Activated B cell treated with CpG ODN at 0.5 μM for 24 hours (primary cell): ENCODE measurements around the gene SMIM35. TPM values are rescaled to one million over a fixed set of nuclear protein-coding genes. Genes with fewer than 3 reads are reported as not detected.

Source experiments
- ATAC-seq: fragments of 200-7000 bp; cut with Tn5 transposase; one replicate; pipeline ENCODE4 v1.10.0; 2021; ENCODE audit warnings: low read depth, mild to moderate bottlenecking, moderate library complexity
- CTCF ChIA-PET: fragments of 350-600 bp; sonication (Branson Sonifier 250); formaldehyde crosslinking; loops from one replicate; lab custom pipeline; 2021; ENCODE audit warnings: antibody characterized with exemption; lab: Charles Lee
- POLR2A ChIA-PET: fragments of 350-600 bp; sonication (Branson Sonifier 250); formaldehyde crosslinking; loops from one replicate; lab custom pipeline; 2021; ENCODE audit warnings: antibody characterized with exemption; lab: Charles Lee
- DNase-seq: peaks from one replicate; pipeline ENCODE4 v3.0.0; 2022
- H3K27ac Mint-ChIP-seq: one replicate; pipeline ENCODE4 v1.8.0; 2020; ENCODE audit warnings: mixed read lengths
- H3K27me3 Mint-ChIP-seq: one replicate; pipeline ENCODE4 v1.8.0; 2021; ENCODE audit warnings: mixed read lengths
- H3K36me3 Mint-ChIP-seq: one replicate; pipeline ENCODE4 v1.8.0; 2021; ENCODE audit warnings: low read depth, mixed read lengths
- H3K4me1 Mint-ChIP-seq: one replicate; pipeline ENCODE4 v1.8.0; 2021; ENCODE audit warnings: mixed read lengths
- H3K4me3 Mint-ChIP-seq: one replicate; pipeline ENCODE4 v1.8.0; 2020; ENCODE audit warnings: mild to moderate bottlenecking, mixed read lengths
- H3K9me3 Mint-ChIP-seq: one replicate; pipeline ENCODE4 v1.8.0; 2020; ENCODE audit warnings: mixed read lengths
- CTCF ChIP-seq: fragments of 200-600 bp; IDR thresholded peaks from one replicate; pipeline ENCODE4 v1.8.0; 2022; ENCODE audit warnings: antibody characterized with exemption, mild to moderate bottlenecking
- intact Hi-C: fragments of 100-400 bp; cut with micrococcal nuclease; formaldehyde crosslinking; loops from one replicate; pipeline ENCODE4 v1.15.1; 2024
- total RNA-seq: library from RNA; stranded (reverse); gene quantifications from 2 replicates; pipeline ENCODE4 v1.2.3, GENCODE V29; 2022

Gene SMIM35
- total RNA-seq, 1 donor from 2014 or later, result 1.8 TPM

DNA sequence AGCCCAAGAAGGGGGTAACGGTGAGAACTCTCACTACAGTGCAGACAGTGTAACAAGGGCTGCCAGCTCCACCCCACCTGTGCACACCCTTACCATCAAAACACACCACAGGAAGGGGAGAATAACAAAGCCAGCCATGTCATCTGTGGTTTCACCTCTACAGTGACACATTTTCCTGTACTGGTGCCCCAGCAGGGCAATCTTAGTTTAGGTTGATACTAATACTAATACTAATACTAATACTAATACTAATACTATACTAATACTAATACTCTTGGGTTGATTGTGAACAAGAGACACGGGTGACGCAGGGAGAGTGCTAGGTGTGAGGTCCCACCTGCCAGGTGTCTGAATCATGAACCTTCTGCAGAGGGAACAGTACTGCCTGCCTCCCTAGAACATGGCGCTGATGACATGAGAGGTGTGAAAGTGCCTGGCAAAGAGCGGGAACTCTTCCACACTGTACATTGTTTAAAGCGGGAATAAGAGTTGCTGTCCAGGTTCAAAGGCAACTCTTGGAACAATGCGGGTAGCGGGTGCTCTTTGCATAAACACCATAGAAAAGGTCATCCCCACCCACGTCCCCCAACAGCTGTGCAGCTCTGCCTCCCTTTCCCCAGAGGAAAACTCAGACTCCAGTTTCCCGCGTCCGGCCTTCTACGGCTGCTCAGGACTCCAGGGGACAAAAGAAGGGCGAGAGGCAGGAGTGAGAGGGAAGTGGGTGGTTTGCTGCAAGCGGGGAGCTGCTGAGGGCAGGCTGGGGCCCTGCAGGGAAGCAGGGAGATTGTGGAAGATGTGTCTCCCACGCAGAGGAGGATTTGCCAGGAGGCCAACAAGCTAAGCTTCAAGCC is 34.9 kb downstream of the SMIM35 start:
- ChIA-PET POLR2A (interaction anchor here (0.5 to 6.4 kb wide), 18 partner anchors 36 to 244 kb away, joined by 3 to 136 read pairs (median 11); partner anchors contain the start of genes FXYD2 and IL10RA), CTCF (interaction anchor here (0.7 to 9.5 kb wide), 21 partner anchors 36 to 245 kb away, joined by 3 to 294 read pairs (median 15); partner anchors contain the start of genes FXYD2 and IL10RA)

DNA sequence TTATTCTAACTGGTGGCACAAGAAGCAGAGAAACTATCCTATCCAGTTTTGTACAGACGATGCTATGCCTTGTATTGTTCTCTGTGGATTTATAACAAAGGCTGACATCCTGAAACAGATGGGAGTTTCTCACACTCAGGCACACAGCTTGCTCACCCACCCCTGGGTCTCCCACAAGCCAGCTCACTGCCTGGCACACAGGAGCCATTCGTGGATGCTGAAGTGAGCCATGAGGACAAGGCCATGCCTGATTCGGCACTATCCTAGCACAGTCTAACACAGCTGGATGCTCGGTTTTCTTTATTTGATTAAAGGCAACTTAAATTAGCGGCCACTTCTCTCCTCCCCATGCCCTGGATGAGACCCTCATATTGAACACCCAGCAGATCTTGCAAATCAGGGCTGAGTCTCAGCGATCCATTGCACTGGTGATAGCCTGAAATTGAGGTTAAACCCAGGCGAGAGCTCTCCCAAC is 35.6 kb downstream of the SMIM35 start:
- CTCF ChIA-PET, result interaction anchor here (0.7 to 9.5 kb wide), 13 partner anchors 36 to 244 kb away, joined by 3 to 294 read pairs (median 25); partner anchors contain the start of gene IL10RA
- intact Hi-C loops, result loop anchor here (5.0 kb wide), 1 partner anchor 121 kb away; no protein-coding TSS in a partner anchor
- H3K9me3 Mint-ChIP-seq, result no peaks in the 10 kb centered on the region
- H3K4me1 Mint-ChIP-seq, result peaks cover 50% of the 10 kb centered on the region
- H3K4me3 Mint-ChIP-seq, result peak overlapping the region; percentile 5
- peak overlapping the region; percentile 68 for H3K27ac Mint-ChIP-seq
- DNase-seq (no peak), ATAC-seq (no peak)
- POLR2A ChIA-PET, result interaction anchor here (0.5 to 6.4 kb wide), 14 partner anchors 35 to 852 kb away, joined by 3 to 136 read pairs (median 21); partner anchors contain the start of genes FXYD2, IL10RA and TAGLN
- no peaks in the 10 kb centered on the region for H3K27me3 Mint-ChIP-seq
- TF ChIP-seq CTCF, result no peak
- H3K36me3 Mint-ChIP-seq, result no peaks in the 10 kb centered on the region

More for the DNA sequence above, 34.9 kb downstream of the SMIM35 start:
- no peak for TF ChIP-seq CTCF
- Mint-ChIP-seq H3K4me1 (peaks cover 44% of the 10 kb centered on the region), H3K9me3 (no peaks in the 10 kb centered on the region), H3K36me3 (no peaks in the 10 kb centered on the region), H3K27ac (peak overlapping the region; percentile 70), H3K27me3 (no peaks in the 10 kb centered on the region), H3K4me3 (peak overlapping the region; percentile 5)
- peak; percentile 77 for ATAC-seq
- intact Hi-C loops, result loop anchor here (2.0 to 5.0 kb wide), 2 partner anchors 120 to 625 kb away; no protein-coding TSS in a partner anchor
- DNase-seq, result no peak

- Mint-ChIP-seq H3K4me3 (no peak overlapping the region), H3K4me1 (peaks cover 56% of the 10 kb centered on the region), H3K27ac (peak overlapping the region; percentile 61), H3K9me3 (no peaks in the 10 kb centered on the region), H3K27me3 (no peaks in the 10 kb centered on the region), H3K36me3 (no peaks in the 10 kb centered on the region)
- ChIA-PET CTCF (interaction anchor here (0.9 to 9.5 kb wide), 10 partner anchors 35 to 243 kb away, joined by 3 to 294 read pairs (median 16); partner anchors contain the start of gene IL10RA), POLR2A (interaction anchor here (1.0 to 6.4 kb wide), 7 partner anchors 40 to 131 kb away, joined by 3 to 136 read pairs (median 84); partner anchors contain the start of gene IL10RA)
- DNase-seq (no peak), ATAC-seq (no peak)
- no peak for TF ChIP-seq CTCF
- intact Hi-C loops, result loop anchor here (5.0 kb wide), 1 partner anchor 122 kb away; no protein-coding TSS in a partner anchor
These were observed 36.4 kb downstream of the SMIM35 start for GRCh38 chr11:118050208-118050891.

DNA sequence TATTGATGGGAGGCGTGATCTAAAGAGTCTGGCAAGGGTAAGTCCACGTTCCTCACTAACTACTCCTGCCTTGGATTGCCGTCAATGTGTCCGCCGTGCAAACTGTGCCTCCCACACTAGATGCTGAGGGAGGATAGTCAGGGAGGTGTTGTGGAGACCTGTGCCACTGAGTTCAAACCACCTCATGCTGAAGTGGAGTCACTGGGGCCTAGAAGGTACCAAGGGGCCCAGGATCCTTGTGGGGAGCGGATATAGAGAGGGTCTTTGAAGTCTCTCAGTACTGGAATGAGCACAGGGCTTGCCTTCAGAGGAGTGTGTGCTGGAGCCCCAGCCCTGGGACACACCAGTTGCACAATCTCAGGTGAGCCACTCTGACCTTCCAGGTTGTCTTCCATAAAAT is 37.0 kb downstream of the SMIM35 start:
- no peak for TF ChIP-seq CTCF
- H3K27me3 Mint-ChIP-seq, result no peaks in the 10 kb centered on the region
- ATAC-seq, result no peak
- intact Hi-C loops, result loop anchor here (5.0 kb wide), 1 partner anchor 123 kb away; no protein-coding TSS in a partner anchor
- CTCF ChIA-PET, result interaction anchor here (2.5 to 9.5 kb wide), 2 partner anchors 100 to 243 kb away, joined by 9 to 294 read pairs; no protein-coding TSS in a partner anchor
- H3K36me3 Mint-ChIP-seq, result no peaks in the 10 kb centered on the region
- H3K9me3 Mint-ChIP-seq, result no peaks in the 10 kb centered on the region
- H3K27ac Mint-ChIP-seq, result peak overlapping the region; percentile 61
- POLR2A ChIA-PET, result interaction anchor here (0.6 to 7.9 kb wide), 8 partner anchors 40 to 98 kb away, joined by 6 to 136 read pairs (median 95); partner anchors contain the start of gene IL10RA
- peaks cover 57% of the 10 kb centered on the region for H3K4me1 Mint-ChIP-seq
- no peak overlapping the region for H3K4me3 Mint-ChIP-seq
- DNase-seq, result no peak
